DMS79 treated with DMSO at 0.1 percent for 48 hours (cell line): ENCODE data around the gene SLC22A8.
A peak's percentile ranks its signal among the peaks of the same experiment; 100 is the strongest.
"Not testable (repeated sequence)": the region's sequence is repeated elsewhere in the genome, so short reads cannot be mapped to it uniquely, and the experiment has no call there.

Source experiments
- DNase-seq: peaks from one replicate; lab custom pipeline; 2025; lab: John Stamatoyannopoulos, UW

The SLC22A8 gene, protein sequence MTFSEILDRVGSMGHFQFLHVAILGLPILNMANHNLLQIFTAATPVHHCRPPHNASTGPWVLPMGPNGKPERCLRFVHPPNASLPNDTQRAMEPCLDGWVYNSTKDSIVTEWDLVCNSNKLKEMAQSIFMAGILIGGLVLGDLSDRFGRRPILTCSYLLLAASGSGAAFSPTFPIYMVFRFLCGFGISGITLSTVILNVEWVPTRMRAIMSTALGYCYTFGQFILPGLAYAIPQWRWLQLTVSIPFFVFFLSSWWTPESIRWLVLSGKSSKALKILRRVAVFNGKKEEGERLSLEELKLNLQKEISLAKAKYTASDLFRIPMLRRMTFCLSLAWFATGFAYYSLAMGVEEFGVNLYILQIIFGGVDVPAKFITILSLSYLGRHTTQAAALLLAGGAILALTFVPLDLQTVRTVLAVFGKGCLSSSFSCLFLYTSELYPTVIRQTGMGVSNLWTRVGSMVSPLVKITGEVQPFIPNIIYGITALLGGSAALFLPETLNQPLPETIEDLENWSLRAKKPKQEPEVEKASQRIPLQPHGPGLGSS

DNA sequence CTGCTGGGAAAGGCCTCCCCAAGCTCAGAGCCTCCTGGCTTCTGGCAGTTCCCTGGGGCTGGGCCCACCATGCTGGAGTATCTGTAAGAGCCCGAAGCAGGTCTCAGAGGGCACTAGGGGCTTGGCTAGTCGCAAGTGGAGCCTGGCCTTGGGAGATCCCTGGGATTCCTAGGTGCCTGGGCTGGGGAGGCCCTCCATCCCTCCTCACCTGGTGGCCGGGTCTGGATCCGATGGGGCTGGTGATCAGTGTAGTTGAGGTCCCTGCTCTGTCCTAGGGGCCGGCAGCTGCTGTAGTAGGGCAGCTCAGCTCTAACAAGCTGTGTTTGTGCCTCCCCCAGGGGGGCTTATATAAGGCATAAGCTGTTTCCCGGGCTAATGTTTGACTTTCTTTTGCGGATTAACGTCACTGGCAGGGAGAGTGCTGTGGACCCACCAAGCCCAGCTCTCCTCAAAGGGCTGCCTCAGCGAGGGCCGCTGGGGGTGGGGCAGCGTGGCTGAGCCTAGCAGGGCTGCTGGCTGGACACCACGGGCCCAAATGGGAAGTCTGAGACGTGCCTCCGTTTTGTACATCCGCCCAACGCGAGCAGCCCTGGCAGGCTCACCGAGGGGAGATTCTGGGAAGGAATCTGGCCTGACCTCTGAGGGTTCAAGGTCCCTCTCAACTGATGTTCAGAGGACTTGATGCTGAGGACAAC, at the start of gene SLC22A8:
SLC22A8 (minus strand) TSS at position 321 of the 695 bp plus-strand sequence. CDS start 883 bp downstream, outside the sequence.
- DNase-seq: no peak

DNA sequence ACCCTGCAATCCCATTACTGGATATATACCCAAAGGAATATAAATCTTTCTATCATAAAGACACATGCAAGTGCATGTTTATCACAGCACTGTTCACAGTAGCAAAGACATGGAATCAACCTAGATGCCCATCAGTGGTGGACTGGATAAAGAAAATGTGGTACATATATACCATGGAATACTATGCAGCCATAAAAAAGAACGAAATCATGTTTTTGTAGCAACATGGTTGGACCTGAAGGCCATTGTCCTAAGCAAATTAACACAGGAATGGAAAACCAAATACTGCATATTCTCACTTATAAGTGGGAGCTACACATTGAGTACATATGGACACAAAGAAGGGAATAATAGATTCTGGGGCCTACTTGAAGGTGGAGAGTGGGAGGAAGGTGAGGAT, 30.6 kb upstream of the SLC22A8 start:
- not testable (repeated sequence) for DNase-seq

DNA sequence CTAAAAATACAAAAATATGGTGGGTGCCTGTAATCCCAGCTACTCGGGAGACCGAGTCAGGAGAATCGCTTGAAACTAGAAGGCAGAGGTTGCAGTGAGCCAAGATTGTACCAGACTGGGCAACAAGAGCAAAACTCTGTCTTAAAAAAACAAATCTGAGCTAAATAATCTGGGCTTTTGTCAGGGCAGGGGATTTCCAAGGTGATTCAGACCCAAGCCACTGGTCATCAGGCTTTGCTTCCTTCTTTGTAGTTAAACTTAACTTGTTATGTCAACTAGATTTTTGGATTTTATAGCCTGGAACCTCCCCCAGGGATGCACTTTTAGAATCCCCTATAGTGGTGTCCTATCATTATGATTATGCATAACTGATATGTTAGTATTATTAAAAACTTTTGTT, 27.0 kb upstream of the SLC22A8 start:
- no peak for DNase-seq

DNA sequence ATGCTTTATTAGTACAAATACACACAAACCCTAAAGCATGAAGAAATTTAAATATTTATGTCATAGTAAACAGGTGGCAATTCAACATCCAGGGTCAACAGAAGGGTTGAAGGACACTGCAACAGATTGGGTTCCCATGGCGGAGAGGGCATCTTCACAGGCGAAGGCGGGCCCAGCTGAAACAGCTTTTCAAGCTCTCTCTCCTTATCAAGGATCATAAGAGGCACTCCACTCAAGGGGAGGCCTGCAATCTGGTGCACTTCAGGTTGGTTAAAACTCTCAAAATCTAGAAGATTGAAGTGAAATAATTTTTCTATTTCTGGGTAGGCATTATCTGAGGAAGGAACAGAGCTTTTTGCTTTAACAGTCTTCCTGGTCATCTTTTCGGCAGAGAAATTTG, 16.8 kb upstream of the SLC22A8 start:
- DNase-seq: peak; percentile 32

DNA sequence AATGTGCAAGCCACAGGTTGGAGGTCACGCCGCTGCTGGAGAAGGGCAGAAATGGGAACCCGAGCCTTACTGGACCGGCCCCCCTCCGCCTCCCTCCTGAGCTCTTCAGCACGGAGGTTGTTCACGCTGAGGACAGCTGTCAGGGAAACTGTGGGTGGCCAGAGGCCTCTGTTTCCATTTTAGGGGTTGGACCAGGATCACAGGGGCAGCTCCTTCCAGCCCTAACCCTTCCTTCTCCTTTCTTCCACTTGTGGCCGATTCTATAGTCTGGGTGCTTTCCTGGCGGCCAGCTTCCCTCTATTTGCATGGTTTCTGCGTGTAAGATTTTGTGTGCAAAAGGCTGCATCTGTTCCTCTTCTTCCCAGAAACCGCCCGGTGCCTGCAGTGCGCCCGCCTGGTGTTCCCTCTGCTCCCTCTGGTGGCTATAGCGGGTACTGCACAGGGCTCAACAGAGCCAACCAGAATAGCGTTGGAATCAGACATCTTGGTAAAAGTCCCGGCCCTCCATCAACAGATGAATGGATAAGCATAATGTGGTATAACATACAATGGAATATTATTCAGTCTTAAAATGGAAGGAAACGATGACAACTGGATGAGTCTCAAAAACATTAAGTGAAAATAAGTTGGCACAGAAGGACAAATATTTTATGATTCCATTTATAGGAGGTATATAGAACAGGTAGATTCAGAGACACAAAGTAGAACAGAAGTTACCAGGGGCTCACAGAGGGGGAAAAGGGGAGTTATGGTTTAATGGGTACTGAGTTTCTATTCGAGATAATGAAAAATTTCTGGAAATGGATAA, 8.4 kb upstream of the SLC22A8 start:
- DNase-seq: peak; percentile 66

DNA sequence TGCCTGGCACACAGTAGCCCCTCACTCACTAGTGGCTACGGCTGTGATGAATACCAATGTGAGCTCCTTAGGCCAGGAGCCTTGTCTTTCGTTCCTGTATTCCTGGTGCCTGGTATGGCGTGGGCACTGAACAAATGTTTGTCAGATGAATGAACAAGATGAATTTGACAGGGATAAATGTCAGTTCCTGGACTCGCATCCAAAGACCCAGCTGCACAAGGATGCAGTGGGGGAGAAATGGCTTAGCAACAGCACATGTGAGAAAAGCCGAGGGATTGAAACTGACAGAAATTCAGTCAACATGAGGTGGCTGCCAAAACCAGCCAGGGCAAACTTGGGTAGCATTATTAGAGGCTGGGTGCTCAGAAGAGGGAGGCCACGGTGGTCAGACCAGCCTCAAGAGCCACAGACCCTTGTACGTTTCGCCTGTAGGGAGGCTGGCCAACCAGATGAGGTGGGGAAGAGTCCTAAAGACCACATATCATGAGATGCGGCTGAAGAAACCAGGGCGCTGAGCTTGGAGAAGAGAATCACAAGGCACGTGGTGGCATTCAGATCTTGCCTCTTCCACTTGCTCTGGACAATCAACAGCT, 7.7 kb upstream of the SLC22A8 start:
- DNase-seq: no peak

DNA sequence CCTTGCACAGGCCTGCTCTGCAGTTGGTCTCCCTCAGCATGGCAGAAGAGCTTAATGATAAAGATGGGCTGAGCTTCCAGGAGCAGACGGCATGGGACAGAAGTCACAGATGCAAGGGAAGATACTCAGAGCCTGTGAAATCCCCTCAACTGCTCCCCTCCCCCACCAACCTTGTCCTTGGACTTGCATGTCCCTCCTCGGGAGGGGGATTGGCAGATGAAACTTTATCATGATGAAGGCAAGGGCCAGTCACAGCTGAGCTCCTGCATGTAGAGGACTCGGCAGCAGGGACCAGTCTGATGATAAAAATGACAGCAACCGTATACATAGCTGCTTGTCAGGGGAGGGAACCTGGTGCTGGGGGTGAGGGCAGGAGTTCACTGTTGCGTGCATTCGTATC, 6.8 kb upstream of the SLC22A8 start:
- DNase-seq: no peak

DNA sequence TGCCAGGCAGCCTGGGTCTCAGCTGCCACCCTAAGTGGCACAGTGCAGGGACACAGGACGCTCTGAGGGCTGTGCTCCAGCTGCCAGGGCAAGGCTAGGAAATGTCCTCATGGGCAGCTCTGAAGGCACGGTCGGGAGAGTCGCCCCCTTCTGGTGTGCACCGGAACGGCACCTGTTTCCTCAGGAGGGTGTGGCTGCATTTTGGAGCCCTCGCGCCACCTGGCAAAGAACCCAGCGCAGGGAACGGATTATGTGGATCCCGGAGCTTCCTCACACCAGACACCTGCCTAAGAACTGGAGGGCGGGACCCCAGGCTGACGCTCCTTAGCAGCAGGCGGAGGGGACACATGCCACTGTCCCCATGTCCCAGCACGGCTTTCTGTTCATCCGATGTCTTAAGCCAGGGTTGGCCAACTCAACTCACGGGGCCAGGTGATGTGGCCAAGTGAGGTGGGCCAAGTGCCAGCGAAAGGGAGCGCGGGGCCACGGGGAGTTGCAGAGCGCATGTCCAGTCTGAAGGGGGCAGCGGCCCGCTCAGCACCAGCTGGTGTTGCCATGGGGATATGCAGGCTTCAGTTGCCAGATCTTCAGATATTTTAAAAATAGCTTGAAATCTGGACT, 5.1 kb upstream of the SLC22A8 start:
- no peak for DNase-seq

DNA sequence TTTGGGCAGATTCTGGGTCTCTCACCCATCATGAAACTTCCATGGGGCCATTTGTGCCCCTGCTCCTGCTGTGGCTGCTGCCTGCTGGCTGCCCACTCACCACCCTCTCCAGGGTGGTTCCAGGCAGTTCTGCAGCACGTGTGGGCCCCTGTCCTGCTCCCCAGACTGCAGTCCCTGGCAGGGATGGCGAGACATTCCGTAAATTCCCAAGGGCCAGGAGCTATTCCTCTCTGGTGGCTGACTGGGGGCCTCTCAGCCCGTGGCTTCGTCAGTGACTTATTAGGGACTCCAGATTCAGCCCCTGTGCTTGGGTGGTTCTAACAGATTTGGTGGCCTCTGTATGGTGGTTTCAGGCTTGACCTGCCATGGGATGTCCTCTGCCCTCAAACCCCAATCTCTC, 3.9 kb upstream of the SLC22A8 start:
- no peak for DNase-seq

DNA sequence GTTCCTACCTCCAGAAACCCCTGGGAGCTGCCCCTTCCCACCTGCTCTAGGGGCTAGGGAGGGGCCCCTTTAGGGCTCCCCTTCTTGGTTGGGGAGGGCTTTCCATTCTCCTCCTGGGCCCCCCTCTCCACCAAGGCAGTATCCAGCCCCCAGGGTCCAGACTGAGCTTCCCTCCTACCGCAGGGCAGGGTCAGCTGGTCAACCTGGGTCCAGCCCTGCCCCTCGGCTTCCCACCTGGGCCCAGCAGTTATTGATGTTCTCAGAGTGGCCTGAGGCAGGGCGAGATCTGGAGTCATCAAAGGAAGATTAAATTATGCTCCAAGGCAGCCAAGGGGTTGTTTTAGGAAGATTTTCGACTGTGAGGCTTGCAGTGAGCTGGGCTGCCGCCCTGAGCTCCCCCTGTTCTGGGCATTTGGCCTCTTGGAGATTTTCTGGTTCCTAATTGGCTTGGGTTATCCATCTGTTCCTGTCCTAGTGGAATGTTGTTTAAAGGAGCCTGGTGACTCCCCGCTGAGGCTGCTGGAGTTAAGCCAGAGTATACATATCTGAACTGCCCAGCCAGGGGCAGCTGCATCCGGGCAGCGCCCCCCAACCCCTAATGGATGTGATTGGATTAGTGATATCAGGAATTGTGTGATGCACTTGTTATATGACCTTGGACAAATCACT, 1.8 kb upstream of the SLC22A8 start:
- no peak for DNase-seq

DNA sequence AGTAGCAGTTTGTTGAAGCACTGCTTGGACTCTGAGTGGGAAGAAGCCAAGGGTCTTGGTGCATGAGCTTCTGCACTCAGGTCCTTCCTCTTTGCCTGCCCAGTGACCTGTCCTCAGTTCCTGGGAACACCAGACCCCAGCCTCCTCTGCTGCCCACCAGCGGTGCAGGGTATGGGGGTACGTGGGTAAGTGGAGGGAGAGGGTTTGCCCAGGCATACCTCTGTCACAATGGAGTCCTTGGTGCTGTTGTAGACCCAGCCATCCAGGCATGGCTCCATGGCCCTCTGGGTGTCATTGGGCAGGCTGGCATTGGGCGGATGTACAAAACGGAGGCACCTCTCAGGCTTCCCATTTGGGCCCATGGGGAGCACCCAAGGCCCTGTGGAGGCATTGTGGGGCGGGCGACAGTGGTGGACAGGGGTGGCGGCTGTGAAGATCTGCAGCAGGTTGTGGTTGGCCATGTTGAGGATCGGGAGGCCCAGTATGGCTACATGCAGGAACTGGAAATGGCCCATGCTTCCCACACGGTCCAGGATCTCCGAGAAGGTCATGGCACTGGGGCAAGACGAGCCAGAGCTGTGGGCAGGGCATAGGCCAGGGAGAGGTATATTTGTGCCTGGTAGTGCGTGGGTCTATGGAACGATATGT, 1.1 kb downstream of the SLC22A8 start:
- no peak for DNase-seq

DNA sequence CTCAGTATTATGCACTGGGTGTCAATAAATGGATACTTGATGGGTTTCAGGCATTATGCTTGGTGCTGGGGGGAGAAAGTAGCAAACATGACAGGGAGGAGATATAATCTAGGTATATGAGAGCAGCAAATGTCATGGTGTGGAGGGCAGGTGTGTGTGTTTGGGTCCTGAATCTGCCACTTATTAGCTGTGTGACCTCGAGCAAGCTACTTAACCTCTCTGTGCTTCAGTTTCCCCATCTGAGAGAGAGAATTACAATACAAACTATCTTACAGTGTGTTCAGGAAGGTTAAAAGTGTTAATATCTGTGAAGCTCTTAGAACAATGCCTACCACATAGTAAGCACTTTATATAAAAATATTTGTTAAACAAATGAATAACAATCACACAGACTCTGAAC, 2.8 kb downstream of the SLC22A8 start:
- no peak for DNase-seq

DNA sequence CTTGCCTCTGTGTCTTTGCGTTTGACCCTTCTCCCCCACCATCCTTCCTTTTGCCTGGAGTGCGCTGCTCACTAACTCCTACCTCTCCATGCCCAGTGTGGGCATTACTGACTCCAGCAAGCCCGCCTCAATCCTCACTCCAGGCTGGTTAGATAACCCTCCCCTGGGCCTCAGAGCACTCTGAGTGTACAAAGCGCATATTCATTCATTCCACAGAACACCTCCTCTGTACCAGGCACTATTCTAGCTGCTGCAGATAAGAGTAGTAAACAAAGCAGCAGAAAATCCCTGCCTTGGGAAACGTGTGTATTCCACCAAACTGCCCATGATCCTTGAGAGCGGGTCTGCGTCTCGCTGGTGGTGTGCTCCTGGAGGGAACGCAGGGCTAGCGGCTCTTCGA, 3.2 kb downstream of the SLC22A8 start:
- no peak for DNase-seq

DNA sequence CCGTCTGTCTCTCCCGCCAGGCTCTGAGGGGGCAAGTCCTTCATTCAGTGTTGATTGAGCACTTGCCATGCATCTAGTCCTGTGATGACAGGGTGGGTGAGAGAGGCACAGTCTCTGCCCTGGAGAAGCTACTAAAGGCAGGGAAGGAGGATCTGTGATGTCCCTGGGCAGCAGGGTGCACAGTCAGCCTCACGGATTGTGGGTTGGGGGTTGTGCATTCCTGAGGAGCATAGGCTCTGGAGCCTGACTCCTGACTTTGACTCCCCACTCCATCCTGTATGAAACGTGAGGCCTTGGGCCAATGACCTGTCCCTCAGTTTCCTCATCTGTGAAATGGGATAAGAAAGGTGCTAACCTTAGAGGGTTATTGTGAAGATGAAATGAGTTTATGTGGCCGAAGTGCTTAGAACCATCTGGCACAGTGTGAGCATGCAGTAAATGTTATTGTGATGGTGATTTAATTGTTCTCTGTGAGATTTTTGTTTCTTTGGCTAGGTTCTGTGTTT, 4.7 kb downstream of the SLC22A8 start:
- no peak for DNase-seq

DNA sequence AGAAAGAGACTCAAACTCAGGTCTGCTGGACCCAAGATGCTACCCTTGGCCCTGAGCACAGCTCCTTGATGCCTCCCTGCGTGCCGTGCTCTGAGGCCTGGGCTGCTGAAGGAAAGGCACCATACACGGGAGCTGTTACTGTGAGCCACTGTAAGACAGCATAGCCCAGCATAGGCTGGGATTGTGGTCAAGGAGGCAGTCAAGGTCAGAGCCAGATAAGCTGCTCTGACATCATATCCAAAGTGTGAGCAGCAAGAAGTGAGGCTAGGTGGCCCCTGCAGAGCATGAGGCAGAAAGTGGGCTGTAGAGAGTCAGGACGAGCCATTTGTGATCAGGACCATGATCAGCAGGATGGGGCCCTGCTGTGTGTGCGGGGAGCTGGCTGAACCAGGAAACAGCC, 7.7 kb downstream of the SLC22A8 start:
- no peak for DNase-seq

DNA sequence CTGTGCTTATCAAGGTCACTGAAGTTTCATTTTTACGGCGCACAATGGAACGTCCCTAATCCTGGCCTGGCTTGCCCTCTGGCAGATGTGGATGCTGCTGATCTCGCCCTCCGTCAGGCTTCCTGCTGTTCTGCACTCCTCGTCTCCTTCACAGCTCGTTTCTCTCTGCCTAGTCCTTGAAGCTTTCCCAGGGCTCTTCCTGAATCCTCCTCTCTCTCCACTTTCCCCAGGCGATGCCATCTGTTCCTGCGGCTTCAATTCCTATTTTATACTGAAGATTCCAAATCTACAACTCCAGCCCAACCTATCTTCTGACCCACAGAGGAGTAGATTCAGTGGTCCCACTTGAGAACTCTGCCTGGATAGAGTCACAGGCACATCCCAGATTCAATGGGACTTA, 14.2 kb downstream of the SLC22A8 start:
- no peak for DNase-seq

DNA sequence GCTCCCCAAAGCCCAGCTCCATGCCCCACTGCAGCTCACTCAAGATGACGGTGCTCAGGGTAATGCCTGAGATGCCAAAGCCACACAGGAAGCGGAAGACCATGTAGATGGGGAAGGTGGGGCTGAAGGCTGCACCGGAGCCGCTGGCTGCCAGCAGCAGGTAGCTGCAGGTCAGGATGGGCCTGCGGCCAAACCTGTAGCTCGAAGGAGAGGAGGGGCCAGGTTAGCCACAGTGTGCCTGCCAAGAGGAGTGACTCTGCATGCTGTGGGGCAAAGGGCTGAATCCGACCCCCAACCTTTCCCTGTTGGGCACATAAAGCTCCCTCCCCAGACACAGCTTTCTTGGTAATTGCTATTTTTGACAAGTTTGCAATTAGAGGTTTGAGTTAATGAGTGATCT, 16.0 kb downstream of the SLC22A8 start:
- no peak for DNase-seq

DNA sequence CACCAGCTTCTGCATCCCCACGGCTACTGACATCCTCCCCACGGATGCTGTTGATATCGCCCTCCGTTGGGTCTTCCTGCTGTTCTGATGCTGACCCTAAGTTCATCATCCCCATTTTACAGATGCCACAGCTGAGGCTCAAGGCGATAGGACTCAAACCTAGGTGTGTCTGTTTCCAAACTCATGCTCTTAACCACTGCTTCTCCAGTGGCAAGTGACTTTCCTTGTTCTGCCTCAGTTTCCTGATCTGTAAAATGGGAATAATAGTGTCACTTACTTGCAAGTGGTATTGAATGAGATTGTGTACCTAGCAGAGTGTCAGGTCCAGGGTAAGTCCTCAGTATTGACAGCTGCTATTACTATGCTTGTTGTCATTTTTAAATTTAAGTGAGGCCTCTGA, 16.5 kb downstream of the SLC22A8 start:
- no peak for DNase-seq

DNA sequence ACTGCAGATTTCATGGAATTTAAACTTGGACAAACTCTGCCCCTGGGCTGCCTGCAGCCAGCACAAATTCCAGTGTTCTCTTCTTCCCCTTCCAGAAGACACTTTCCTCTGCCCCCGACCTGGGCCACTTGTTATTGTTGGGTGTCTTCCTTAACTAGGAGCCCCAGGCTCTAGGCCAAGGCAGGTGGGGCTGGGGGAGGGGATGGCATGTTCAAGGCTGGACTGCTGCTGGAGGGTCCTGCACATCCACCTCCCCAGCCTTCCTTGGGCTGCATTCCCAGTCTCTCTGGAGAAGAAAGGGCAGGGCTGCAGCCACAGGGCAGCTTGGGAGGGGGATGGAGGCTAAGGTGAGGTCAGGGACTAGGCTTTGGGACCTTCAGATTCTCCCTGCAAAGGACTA, 19.4 kb downstream of the SLC22A8 start:
- no peak for DNase-seq

DNA sequence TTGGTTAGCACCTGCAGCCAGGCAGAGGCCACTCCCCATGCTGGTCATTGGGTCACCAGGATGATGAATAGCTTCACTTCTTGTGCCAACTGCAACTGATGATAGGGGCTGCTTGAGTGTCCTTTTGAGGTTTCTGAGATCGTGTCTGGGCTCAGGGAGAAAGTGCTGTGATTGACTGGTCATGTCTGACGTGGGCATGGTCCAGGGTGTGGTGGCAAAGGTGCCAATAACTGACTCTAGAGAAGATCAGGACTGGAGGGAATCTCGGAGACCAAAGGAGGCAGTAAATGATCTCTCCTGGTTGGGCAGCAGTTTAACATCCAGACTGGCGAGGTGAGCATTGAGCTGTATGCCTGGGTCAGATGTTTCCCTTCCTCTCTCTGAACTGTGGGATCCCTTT, 20.9 kb downstream of the SLC22A8 start:
- no peak for DNase-seq
